B cell (primary cell): ENCODE data around the gene CIAO2A.

Source experiments
- CTCF ChIP-seq: fragments of 200-600 bp; IDR thresholded peaks from one replicate; pipeline ENCODE4 v1.8.0; 2022; ENCODE audit warnings: antibody characterized with exemption, mild to moderate bottlenecking
- EZH2 ChIP-seq: IDR thresholded peaks from 2 replicates; pipeline ENCODE4 v1.6.1; 2012; ENCODE audit warnings: borderline replicate concordance, low read depth, mild to moderate bottlenecking, moderate library complexity, low read length; ENCODE audit not compliant: insufficient read depth, poor library complexity, severe bottlenecking

GRCh38 chr15:64112904-64113303 lies 19.3 kb upstream of the CIAO2A start:
- TF ChIP-seq CTCF: no peak
- TF ChIP-seq EZH2: no peak
